K562 (cell line): ENCODE results near the gene GART. TPM values are rescaled to one million over a fixed set of nuclear protein-coding genes. Genes with fewer than 3 reads are reported as not detected.
A peak's percentile ranks its signal among the peaks of the same experiment; 100 is the strongest.

Experiments used
- ATAC-seq: fragments of 200-7000 bp; cut with Tn5 transposase; 3 replicates; pipeline ENCODE4 v1.9.1; 2020; ENCODE audit warnings: moderate library complexity
- BruUV-seq: library from RNA; stranded (reverse); fragments of 400-500 nt; replicated peaks from 2 replicates; lab custom pipeline; 2021; lab: Mats Ljungman, UMichigan
- CTCF ChIA-PET: fragments of 300-600 bp; formaldehyde crosslinking; extraction: SDS; loops from one replicate; lab custom pipeline; 2021; ENCODE audit warnings: low intra/inter-chr PET ratio; lab: Yijun Ruan, JAX
- POLR2A ChIA-PET: fragments of 300-600, 350-650 bp; sonication (Branson Sonifier 250); formaldehyde crosslinking; extraction: SDS; loops from one replicate; lab custom pipeline; 2021; ENCODE audit warnings: antibody characterized with exemption, inconsistent platforms; lab: Yijun Ruan, JAX
- DNase-seq, 4 experiments: peaks; one replicate each; pipeline versions ENCODE4 v3.0.0 to v3.0.0-alpha.2; 2011 to 2018; ENCODE audit warnings: low spot score in 3 of 4, mixed read lengths in 3 of 4; ENCODE audit errors: extremely low read depth in 1 of 4
- FAIRE-seq: peaks from 2 replicates; lab custom pipeline; 2011; peaks lifted over from hg19 to GRCh38; lab: Jason Lieb, UNC
- H2AFZ ChIP-seq: 2 replicates; pipeline ENCODE4 v1.6.0; 2011; ENCODE audit warnings: low read depth, low read length, control low read depth, inconsistent platforms
- H3K27ac ChIP-seq: fragments of 200-600 bp; 3 replicates; pipeline ENCODE4 v1.8.0; 2011; ENCODE audit warnings: low read depth, mild to moderate bottlenecking, control low read depth, inconsistent platforms, low read length, moderate library complexity, mixed read lengths; ENCODE audit errors: extremely low read depth
- H3K27me3 ChIP-seq, 2 experiments: fragments of 300-600 bp in 1 of 2; 2 replicates in 1 of 2; 3 replicates in 1 of 2; pipeline versions ENCODE4 v1.6.0 to v1.8.0; 2011; ENCODE audit warnings: inconsistent platforms in 2 of 2, low read length in 2 of 2, mild to moderate bottlenecking in 1 of 2, mixed read lengths in 1 of 2, moderate library complexity in 1 of 2; ENCODE audit not compliant: control insufficient read depth in 2 of 2, insufficient read depth in 2 of 2
- H3K36me3 ChIP-seq: fragments of 300-600 bp; 3 replicates; pipeline ENCODE4 v1.8.0; 2011; ENCODE audit warnings: mild to moderate bottlenecking, low read length, inconsistent platforms; ENCODE audit not compliant: control insufficient read depth, insufficient read depth
- H3K4me1 ChIP-seq, 2 experiments: fragments of 200-600 bp in 1 of 2; replicated peaks in 1 of 2; 2 replicates in 1 of 2; 3 replicates in 1 of 2; pipeline versions ENCODE4 v1.5.1 to v1.8.0; 2011; ENCODE audit warnings: inconsistent platforms in 2 of 2, low read length in 2 of 2, mild to moderate bottlenecking in 1 of 2, mixed read lengths in 1 of 2, moderate library complexity in 1 of 2; ENCODE audit not compliant: control insufficient read depth in 2 of 2, insufficient read depth in 2 of 2
- H3K4me2 ChIP-seq: 2 replicates; pipeline ENCODE4 v1.6.1; 2011; ENCODE audit warnings: low read length, control low read depth, inconsistent platforms, mixed read lengths; ENCODE audit not compliant: insufficient read depth
- H3K4me3 ChIP-seq: fragments of 200-600 bp; sonication (generic), shearing (Covaris generic); 2 replicates; pipeline ENCODE4 v1.5.1; 2016; ENCODE audit warnings: control low read depth, inconsistent platforms
- H3K79me2 ChIP-seq: fragments of 200-600 bp; 3 replicates; pipeline ENCODE4 v1.8.0; 2011; ENCODE audit warnings: low read length, inconsistent platforms; ENCODE audit not compliant: control insufficient read depth, insufficient read depth
- H3K9ac ChIP-seq, 2 experiments: 2 replicates each; pipeline versions ENCODE4 v1.6.0 to v1.6.1; 2011; ENCODE audit warnings: low read depth in 2 of 2, low read length in 2 of 2, control low read depth in 1 of 2, inconsistent platforms in 1 of 2, mild to moderate bottlenecking in 1 of 2, mixed read lengths in 1 of 2; ENCODE audit not compliant: insufficient read depth in 1 of 2
- H3K9me1 ChIP-seq: one replicate; pipeline ENCODE4 v1.6.0; 2011; ENCODE audit warnings: inconsistent platforms, mild to moderate bottlenecking, low read length, moderate library complexity; ENCODE audit not compliant: control insufficient read depth, insufficient read depth
- H3K9me3 ChIP-seq: replicated peaks from 2 replicates; pipeline ENCODE4 v1.5.1; 2011; ENCODE audit warnings: low read depth, low read length, inconsistent platforms; ENCODE audit not compliant: control insufficient read depth, insufficient read depth
- H4K20me1 ChIP-seq: replicated peaks from 2 replicates; pipeline ENCODE4 v1.6.1; 2011; ENCODE audit warnings: low read length, inconsistent platforms, mixed read lengths; ENCODE audit not compliant: control insufficient read depth, insufficient read depth
- BDP1 ChIP-seq: IDR thresholded peaks from 3 replicates; pipeline ENCODE4 v1.6.1; 2011; ENCODE audit not compliant: insufficient read length, insufficient read depth
- PATZ1 ChIP-seq: fragments of 250-450 bp; sonication (Bioruptor Pico); IDR thresholded peaks from 2 replicates; pipeline ENCODE4 v1.5.0; 2020; ENCODE audit warnings: mild to moderate bottlenecking, borderline replicate concordance
- POLR2G ChIP-seq: fragments of 200-400 bp; formaldehyde crosslinking; IDR thresholded peaks from 2 replicates; pipeline ENCODE4 v1.6.1; 2017; ENCODE audit warnings: low read depth, mild to moderate bottlenecking, antibody characterized with exemption, low read length, moderate library complexity
- YY1 ChIP-seq, 3 experiments: IDR thresholded peaks; 2 replicates each; pipeline ENCODE4 v1.6.1; 2011; ENCODE audit warnings: low read length in 2 of 3, mild to moderate bottlenecking in 2 of 3, moderate library complexity in 2 of 3, borderline replicate concordance in 1 of 3, control low read depth in 1 of 3, low read depth in 1 of 3; ENCODE audit not compliant: insufficient read depth in 3 of 3, insufficient replicate concordance in 2 of 3, control insufficient read depth in 1 of 3, insufficient read length in 1 of 3; ENCODE audit errors: extremely low read depth in 1 of 3
- WGBS: fragments of 100-300 bp; shearing (Covaris generic); methylation state at CpG from one replicate; pipeline ENCODE4 v1.1.6; 2016; ENCODE audit warnings: low coverage, mixed read lengths; ENCODE audit not compliant: insufficient coverage; ENCODE audit errors: missing lambda C conversion rate; 5-methylcytosine and 5-hydroxymethylcytosine counted together
- in situ Hi-C: fragments of 300-500 bp; cut with MboI; formaldehyde crosslinking; loops from 4 replicates; pipeline ENCODE4 v1.15.0; 2018; ENCODE audit warnings: inconsistent platforms, mixed read lengths
- intact Hi-C: fragments of 100-400 bp; cut with micrococcal nuclease; formaldehyde crosslinking; loops from 2 replicates; pipeline ENCODE4 v1.14.2; 2022
- polyA plus RNA-seq, 8 experiments: library from polyadenylated mRNA; depleted of rRNA in 4 of 8; stranded (reverse) in 5 of 8; unstranded in 3 of 8; fragments of >200 nt; fragmentation: Nextera tagmentation in 2 of 8; fragmentation: Illumina TruSeq in 1 of 8; extraction: Ambion mirVana in 2 of 8; extraction: Trizol in 1 of 8; gene quantifications; 2 replicates each; pipeline versions ENCODE4 v1.2.1 to v1.2.3, GENCODE V29; 2011 to 2014; ENCODE audit warnings: inconsistent platforms in 1 of 8, missing spikeins in 1 of 8
- total RNA-seq, 7 experiments: library from RNA; depleted of rRNA in 6 of 7; stranded (reverse); fragments of >200 nt in 6 of 7; fragmentation: Illumina TruSeq in 2 of 7; extraction: Trizol in 2 of 7; gene quantifications; 2 replicates each; pipeline versions ENCODE4 v1.2.1 to v1.2.3, GENCODE V29; 2011 to 2021; ENCODE audit warnings: low replicate concordance in 1 of 7

The GART gene
- total and polyA plus RNA-seq, 9 of the 15 experiments (the other 6 are each of a cell fraction or from before 2014, with no cell fraction given): 141 to 429 (median 349) TPM

DNA sequence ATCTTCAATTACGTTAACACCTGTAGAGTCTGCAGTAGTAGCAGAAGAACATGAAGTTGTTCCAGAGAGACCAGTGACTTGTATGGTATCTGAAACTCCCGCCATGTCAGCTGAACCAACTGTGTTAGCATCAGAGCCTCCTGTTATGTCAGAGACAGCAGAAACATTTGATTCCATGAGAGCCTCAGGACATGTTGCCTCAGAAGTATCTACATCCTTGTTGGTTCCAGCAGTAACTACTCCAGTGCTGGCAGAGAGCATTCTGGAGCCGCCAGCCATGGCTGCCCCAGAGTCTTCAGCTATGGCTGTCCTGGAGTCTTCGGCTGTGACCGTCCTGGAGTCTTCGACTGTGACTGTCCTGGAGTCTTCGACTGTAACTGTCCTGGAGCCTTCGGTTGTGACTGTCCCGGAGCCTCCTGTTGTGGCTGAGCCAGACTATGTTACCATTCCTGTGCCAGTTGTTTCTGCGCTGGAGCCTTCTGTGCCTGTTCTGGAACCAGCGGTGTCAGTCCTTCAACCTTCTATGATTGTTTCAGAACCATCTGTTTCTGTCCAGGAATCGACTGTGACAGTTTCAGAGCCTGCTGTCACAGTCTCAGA lies 11.2 kb upstream of the GART start:
- in situ Hi-C loops: no loop called here
- CTCF ChIA-PET: no interaction called here
- FAIRE-seq (no peak), DNase-seq (no peak), ATAC-seq (peak; percentile 12)
- Histone ChIP-seq H3K27me3 (no peaks in the 10 kb centered on the region), H3K4me2 (no peak overlapping the region), H3K9ac (no peak overlapping the region), H3K4me3 (no peak overlapping the region), H3K9me1 (no peaks in the 10 kb centered on the region), H3K4me1 (peaks cover 0 to 9% of the 10 kb centered on the region in 2 experiments; a peak in 1 of 5 replicates), H2AFZ (no peak overlapping the region), H3K79me2 (peaks cover 97% of the 10 kb centered on the region), H3K36me3 (peaks cover 97% of the 10 kb centered on the region), H3K9me3 (peaks cover 31% of the 10 kb centered on the region), H3K27ac (no peak overlapping the region), H4K20me1 (0 out of 2 replicates have a peak, but pooled peaks cover 4% of the 10 kb centered on the region)
- TF ChIP-seq BDP1 (no peak), PATZ1 (no peak), POLR2G (peak; percentile 39; the same call in 1 of the 2 replicates), YY1 (IDR thresholded peaks at IDR 0.05; ENCODE audit: borderline replicate concordance in 1 of 3, control insufficient read depth in 1 of 3, extremely low read depth in 1 of 3, insufficient read depth in 3 of 3, insufficient read length in 1 of 3, insufficient replicate concordance in 2 of 3, low read depth in 1 of 3, low read length in 2 of 3) (peak in 1 of 3 experiments; percentile 10)
- no TSS peak for BruUV-seq
- POLR2A ChIA-PET: interaction anchor here (1.3 to 10.6 kb wide), 3 partner anchors 9 to 29 kb away, joined by 3 to 130 read pairs (median 99); partner anchors contain the start of genes GART and SON
- WGBS: 98% methylated on average over 12 of the region's 12 CpGs
- intact Hi-C loops: no loop called here
